GM12872 (cell line): Measurements from ENCODE around the gene ALAS1.

ENCODE experiments used
- TF ChIP-seq, protein P1 (sequence below): IDR thresholded peaks from 3 replicates; pipeline ENCODE4 v1.5.1; 2011; ENCODE audit warnings: low read depth, mild to moderate bottlenecking, low read length, moderate library complexity; ENCODE audit not compliant: insufficient read depth

Gene ALAS1

DNA sequence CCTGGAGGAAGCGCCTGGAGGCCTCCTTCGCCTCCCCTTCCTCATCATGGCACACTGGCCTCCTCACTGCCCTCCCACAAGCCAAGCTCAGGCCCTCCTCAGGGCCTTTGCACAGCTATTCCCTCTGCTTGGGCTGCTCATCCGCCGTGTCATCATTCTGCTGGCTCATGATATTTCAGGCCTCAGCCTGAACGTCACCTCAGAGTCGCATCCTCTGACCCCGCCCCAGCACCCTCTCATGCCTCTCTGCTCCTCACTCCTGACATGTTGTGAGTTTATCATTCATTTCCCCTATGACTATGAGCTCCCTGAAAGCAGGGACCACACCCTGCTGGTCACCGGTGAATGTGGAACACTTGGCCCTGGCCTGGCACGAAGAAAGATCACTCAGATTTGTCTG is 23.1 kb upstream of the ALAS1 start:
- TF ChIP-seq, protein P1, sequence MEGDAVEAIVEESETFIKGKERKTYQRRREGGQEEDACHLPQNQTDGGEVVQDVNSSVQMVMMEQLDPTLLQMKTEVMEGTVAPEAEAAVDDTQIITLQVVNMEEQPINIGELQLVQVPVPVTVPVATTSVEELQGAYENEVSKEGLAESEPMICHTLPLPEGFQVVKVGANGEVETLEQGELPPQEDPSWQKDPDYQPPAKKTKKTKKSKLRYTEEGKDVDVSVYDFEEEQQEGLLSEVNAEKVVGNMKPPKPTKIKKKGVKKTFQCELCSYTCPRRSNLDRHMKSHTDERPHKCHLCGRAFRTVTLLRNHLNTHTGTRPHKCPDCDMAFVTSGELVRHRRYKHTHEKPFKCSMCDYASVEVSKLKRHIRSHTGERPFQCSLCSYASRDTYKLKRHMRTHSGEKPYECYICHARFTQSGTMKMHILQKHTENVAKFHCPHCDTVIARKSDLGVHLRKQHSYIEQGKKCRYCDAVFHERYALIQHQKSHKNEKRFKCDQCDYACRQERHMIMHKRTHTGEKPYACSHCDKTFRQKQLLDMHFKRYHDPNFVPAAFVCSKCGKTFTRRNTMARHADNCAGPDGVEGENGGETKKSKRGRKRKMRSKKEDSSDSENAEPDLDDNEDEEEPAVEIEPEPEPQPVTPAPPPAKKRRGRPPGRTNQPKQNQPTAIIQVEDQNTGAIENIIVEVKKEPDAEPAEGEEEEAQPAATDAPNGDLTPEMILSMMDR = no peak

DNA sequence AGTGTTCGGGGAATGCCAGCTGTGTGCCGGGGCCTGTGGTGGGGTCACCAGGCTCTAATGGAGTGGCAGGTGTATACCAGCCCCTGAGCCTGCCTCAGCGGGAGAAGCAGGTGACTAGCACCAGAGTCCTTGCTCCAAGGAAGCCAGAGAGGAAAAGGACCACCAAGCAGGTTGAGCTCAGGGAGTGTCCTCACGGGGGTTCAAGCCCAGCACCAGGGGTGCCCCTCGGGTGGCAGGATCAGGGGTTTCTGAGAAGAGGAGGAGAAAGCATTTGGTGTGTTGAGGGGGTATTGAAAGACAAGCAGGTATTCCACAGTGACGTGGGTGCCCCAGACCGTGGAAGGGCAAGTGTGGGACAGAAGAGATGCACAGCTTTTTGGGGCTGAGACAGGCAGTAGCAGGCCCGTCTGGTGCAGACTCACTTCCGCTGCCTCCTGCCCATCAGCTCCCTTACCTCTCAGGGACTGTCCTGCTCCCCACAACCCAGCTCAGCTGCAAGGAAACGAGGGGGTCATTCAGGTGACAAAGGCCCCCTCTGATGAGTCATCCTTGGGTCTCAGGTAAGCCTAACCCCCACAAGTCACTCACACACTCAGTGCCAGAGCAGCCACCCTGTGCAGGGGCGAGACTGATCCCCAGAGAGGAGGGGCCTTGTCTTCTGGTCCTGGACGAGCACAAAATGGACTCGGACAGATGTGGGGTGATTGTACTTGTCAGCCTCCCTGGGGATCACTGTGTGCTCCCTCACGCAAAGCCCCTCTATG is 22.4 kb upstream of the ALAS1 start:
- TF ChIP-seq, protein P1 = no peak

DNA sequence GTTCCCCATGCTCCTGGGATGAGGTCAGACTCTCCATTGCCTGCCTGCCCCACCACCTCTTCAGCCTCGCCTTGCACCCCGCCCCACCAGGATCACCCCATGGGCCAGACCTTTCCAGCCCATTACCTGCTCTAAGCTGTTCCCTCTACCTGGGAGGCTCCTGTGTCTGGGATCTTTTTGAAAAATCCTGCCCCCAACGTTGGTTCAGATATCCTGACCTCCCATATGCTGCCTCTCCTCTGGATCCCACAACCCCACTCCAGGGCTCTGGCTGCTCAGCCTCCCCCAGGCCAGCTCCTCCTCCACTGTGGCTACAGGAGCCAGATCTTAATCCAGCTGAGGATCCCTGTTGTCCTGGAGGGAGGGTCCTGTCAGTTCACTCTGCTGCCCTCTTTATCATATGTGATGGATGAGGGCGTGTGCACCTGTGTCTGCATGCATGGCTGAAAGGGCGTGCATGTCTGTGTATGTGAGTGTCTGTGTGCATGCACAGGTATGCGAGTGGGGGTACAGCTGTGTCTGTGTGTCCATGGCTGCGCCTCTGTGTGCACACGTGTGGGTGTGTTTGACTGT is 21.7 kb upstream of the ALAS1 start:
- TF ChIP-seq, protein P1 = no peak

DNA sequence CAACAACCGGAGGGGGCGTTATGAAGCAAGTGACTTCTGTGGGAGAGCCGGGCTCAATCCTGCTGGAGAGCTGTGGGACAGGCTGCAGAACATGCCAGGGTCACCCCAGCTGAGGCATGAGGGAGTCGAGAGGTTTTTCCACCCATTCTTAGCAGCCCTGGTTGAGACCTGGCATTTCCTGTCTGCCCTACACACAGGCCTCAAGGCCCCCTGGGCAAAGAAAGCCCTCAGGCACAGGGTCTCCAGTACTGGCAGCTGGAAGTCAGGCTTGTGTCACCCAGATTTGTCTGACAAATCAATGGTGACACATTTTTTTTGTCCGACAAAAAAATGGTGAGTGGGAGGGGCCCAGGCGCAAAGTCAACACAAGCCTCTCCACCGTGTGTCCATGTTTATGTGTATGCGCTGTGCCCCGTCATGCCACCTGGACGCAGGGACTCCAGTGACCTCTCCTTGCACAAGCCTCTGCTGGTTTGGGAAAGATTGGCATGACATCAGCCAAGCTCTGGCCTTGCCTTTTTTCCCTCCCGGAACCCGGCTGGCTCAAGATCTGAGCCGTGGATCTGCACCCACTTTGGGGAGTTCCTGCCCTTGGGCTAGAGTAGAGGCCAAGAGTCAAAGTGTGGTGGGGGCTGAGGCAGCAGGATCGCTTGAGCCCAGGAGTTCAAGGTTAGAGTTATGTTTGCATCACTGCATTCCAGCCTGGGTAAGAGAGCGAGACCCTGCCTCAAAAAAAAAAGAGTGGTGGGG is 20.8 kb upstream of the ALAS1 start:
- TF ChIP-seq, protein P1 = no peak

DNA sequence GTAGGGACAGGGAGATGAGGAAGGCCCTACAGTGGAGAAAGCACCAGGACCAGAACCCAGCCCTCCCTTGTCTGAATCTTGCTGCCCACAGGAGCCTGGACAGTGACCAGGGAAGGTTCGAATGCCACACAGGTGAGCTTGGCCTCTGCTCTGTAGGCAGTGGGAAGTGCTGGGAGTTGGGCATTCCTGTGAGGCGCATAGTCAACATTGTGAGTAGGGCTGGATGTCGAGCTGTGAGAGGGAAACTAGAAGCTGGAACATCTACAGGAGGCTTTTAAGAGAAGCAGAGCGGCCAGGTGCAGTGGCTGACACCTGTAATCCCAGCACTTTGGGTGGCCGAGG is 20.3 kb upstream of the ALAS1 start:
- TF ChIP-seq, protein P1 = no peak

DNA sequence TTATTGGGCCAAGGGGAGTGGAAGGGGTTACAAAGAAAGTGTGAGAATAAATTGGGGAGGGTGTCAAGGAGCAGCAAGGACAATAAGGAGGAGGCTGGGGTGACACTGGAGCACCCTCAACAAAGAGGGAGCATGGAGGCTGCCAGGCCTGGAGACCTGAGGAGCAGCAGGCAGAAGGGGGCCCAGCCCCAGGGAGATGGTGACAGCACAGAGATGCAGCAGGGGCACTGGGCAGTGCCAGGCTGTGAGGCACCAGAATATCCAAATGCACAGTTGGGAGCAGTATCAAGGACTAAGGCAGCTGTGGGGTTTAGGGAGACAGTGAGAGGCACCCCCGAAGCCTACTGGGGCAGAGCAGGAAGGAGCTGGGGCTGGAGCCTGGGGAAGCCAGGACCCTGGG is 19.4 kb upstream of the ALAS1 start:
- TF ChIP-seq, protein P1 = no peak

DNA sequence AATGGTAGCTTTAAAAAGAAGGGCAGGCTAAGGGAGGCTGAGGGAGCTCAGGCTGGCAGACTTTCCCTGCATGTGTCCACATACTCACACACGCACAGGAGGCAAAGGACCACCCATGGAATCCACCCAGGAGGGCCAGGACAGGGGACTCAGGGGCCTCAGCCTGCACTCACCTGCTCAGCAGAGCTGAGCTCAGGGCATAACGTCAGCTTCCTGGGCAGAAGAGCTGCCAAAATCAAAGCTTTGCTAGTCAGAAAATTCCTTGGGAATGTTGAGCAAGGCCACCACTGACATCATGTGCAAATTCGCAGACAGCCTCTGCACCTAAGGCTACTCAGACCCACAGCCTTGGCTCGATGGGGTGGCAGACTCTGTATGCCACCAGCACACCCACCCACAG is 16.4 kb upstream of the ALAS1 start:
- TF ChIP-seq, protein P1 = no peak
